ENCODE data around the gene MUC5B.

GRCh38 chr11:1302461-1303125 lies 79.7 kb downstream of the MUC5B start:
- peak; percentile 68 to 76 for TF ChIP-seq HNF4A (conservative IDR thresholded peaks at IDR 0.05)
- TF ChIP-seq CTCF (IDR thresholded peaks at IDR 0.05; ENCODE audit: low read depth, low read length, missing input control), result no peak
- TF ChIP-seq YY1 (IDR thresholded peaks at IDR 0.05), result peak; percentile 83
- TF ChIP-seq TAF1 (conservative IDR thresholded peaks at IDR 0.05), result no peak
- TF ChIP-seq REST (IDR thresholded peaks at IDR 0.05), result peak; percentile 70
- no peak for TF ChIP-seq ATF3 (IDR thresholded peaks at IDR 0.05)
- TF ChIP-seq FOXA1 (IDR thresholded peaks at IDR 0.05), result peak; percentile 88
- peak; percentile 75 for TF ChIP-seq SP1 (IDR thresholded peaks at IDR 0.05)

Measured in liver (tissue), 3 donors.